ENCODE results near the gene SERPINB2. TPM values are rescaled to one million over a fixed set of nuclear protein-coding genes. Genes with fewer than 3 reads are reported as not detected.

Gene SERPINB2
- total RNA-seq, 1 experiment from 2014 or later: not detected

- Histone ChIP-seq H3K9me3 (ENCODE audit: control insufficient read depth in 1 of 2, insufficient read depth in 1 of 2, low read depth in 1 of 2, low read length in 2 of 2) (no peaks in the 10 kb centered on the region), H3K4me2 (ENCODE audit: low read length) (no peak overlapping the region), H3K27me3 (ENCODE audit: insufficient read depth, low read length) (no peaks in the 10 kb centered on the region), H3K4me3 (replicated peaks in 1 of 2; ENCODE audit: low read depth in 1 of 2, low read length in 2 of 2) (no peak overlapping the region), H3K4me1 (ENCODE audit: control insufficient read depth in 1 of 2, insufficient read depth in 2 of 2, low read length in 2 of 2) (no peaks in the 10 kb centered on the region), H3K36me3 (ENCODE audit: control insufficient read depth in 1 of 2, insufficient read depth in 2 of 2, low read length in 2 of 2) (no peaks in the 10 kb centered on the region), H2AFZ (ENCODE audit: low read depth, low read length, poor library complexity, severe bottlenecking) (no peak overlapping the region), H3K79me2 (ENCODE audit: insufficient read depth, low read length) (no peaks in the 10 kb centered on the region), H3K9me2 (ENCODE audit: insufficient read depth) (no peaks in the 10 kb centered on the region), H3K27ac (ENCODE audit: low read depth, low read length) (no peak overlapping the region), H3K9ac (ENCODE audit: low read length) (no peak overlapping the region), H4K20me1 (ENCODE audit: insufficient read depth) (no peaks in the 10 kb centered on the region)
- ATAC-seq (no peak), DNase-seq (ENCODE audit: low read depth, low spot score) (no peak)
- BruUV-seq (replicated peaks): no TSS peak
- POLR2A ChIA-PET: no interaction called here
- CTCF ChIA-PET: no interaction called here
- no peak for TF ChIP-seq TCF7L2 (IDR thresholded peaks at IDR 0.05; ENCODE audit: borderline replicate concordance, extremely low read depth, insufficient read depth, insufficient read length)
- RAD21 ChIA-PET (ENCODE audit: low non-redundant PET in 1 of 2, low total read pairs in 2 of 2, uncharacterized antibody in 2 of 2, unreplicated experiment in 2 of 2): no interaction called here
- intact Hi-C loops (cut with micrococcal nuclease): no loop called here
These were observed 2.1 kb downstream of the SERPINB2 start for GRCh38 chr18:63889626-63890025.

- ChIA-PET RAD21 (ENCODE audit: low non-redundant PET in 1 of 2, low total read pairs in 2 of 2, uncharacterized antibody in 2 of 2, unreplicated experiment in 2 of 2) (no interaction called here), POLR2A (no interaction called here), CTCF (no interaction called here)
- no peak overlapping the region for H3K4me3 ChIP-seq (replicated peaks in 1 of 2; ENCODE audit: low read depth in 1 of 2, low read length in 2 of 2)
- intact Hi-C loops (cut with micrococcal nuclease): no loop called here
- no peak overlapping the region for H3K9ac ChIP-seq (ENCODE audit: low read length)
- H3K36me3 ChIP-seq (ENCODE audit: control insufficient read depth in 1 of 2, insufficient read depth in 2 of 2, low read length in 2 of 2): no peaks in the 10 kb centered on the region
- H3K9me2 ChIP-seq (ENCODE audit: insufficient read depth): no peaks in the 10 kb centered on the region
- H3K4me1 ChIP-seq (ENCODE audit: control insufficient read depth in 1 of 2, insufficient read depth in 2 of 2, low read length in 2 of 2): no peaks in the 10 kb centered on the region
- H3K27ac ChIP-seq (ENCODE audit: low read depth, low read length): no peak overlapping the region
- H2AFZ ChIP-seq (ENCODE audit: low read depth, low read length, poor library complexity, severe bottlenecking): no peak overlapping the region
- no peaks in the 10 kb centered on the region for H4K20me1 ChIP-seq (ENCODE audit: insufficient read depth)
- no TSS peak for BruUV-seq (replicated peaks)
- no peaks in the 10 kb centered on the region for H3K79me2 ChIP-seq (ENCODE audit: insufficient read depth, low read length)
- no peaks in the 10 kb centered on the region for H3K9me3 ChIP-seq (ENCODE audit: control insufficient read depth in 1 of 2, insufficient read depth in 1 of 2, low read depth in 1 of 2, low read length in 2 of 2)
- no peak for TF ChIP-seq TCF7L2 (IDR thresholded peaks at IDR 0.05; ENCODE audit: borderline replicate concordance, extremely low read depth, insufficient read depth, insufficient read length)
- no peak for ATAC-seq
- H3K27me3 ChIP-seq (ENCODE audit: insufficient read depth, low read length): no peaks in the 10 kb centered on the region
- no peak for DNase-seq (ENCODE audit: low read depth, low spot score)
- H3K4me2 ChIP-seq (ENCODE audit: low read length): no peak overlapping the region
These were observed 2.9 kb downstream of the SERPINB2 start for GRCh38 chr18:63890237-63890949.

- Histone ChIP-seq H3K9me3 (ENCODE audit: control insufficient read depth in 1 of 2, insufficient read depth in 1 of 2, low read depth in 1 of 2, low read length in 2 of 2) (no peaks in the 10 kb centered on the region), H3K4me2 (ENCODE audit: low read length) (no peak overlapping the region), H3K9ac (ENCODE audit: low read length) (no peak overlapping the region), H3K9me2 (ENCODE audit: insufficient read depth) (no peaks in the 10 kb centered on the region), H3K36me3 (ENCODE audit: control insufficient read depth in 1 of 2, insufficient read depth in 2 of 2, low read length in 2 of 2) (no peaks in the 10 kb centered on the region), H2AFZ (ENCODE audit: low read depth, low read length, poor library complexity, severe bottlenecking) (no peak overlapping the region), H3K4me1 (ENCODE audit: control insufficient read depth in 1 of 2, insufficient read depth in 2 of 2, low read length in 2 of 2) (no peaks in the 10 kb centered on the region), H3K79me2 (ENCODE audit: insufficient read depth, low read length) (no peaks in the 10 kb centered on the region), H3K27ac (ENCODE audit: low read depth, low read length) (no peak overlapping the region), H3K27me3 (ENCODE audit: insufficient read depth, low read length) (no peaks in the 10 kb centered on the region), H4K20me1 (ENCODE audit: insufficient read depth) (no peaks in the 10 kb centered on the region), H3K4me3 (replicated peaks in 1 of 2; ENCODE audit: low read depth in 1 of 2, low read length in 2 of 2) (no peak overlapping the region)
- ChIA-PET RAD21 (ENCODE audit: low non-redundant PET in 1 of 2, low total read pairs in 2 of 2, uncharacterized antibody in 2 of 2, unreplicated experiment in 2 of 2) (no interaction called here), POLR2A (no interaction called here), CTCF (no interaction called here)
- no peak for ATAC-seq
- TF ChIP-seq CBX3 (IDR thresholded peaks at IDR 0.05; ENCODE audit: low read depth) (no peak), RAD21 (IDR thresholded peaks at IDR 0.05; ENCODE audit: low read depth) (peak; percentile 10; the same call in 1 of the 2 replicates)
- intact Hi-C loops (cut with micrococcal nuclease): no loop called here
- no peak for DNase-seq (ENCODE audit: low read depth, low spot score)
- BruUV-seq (replicated peaks): no TSS peak
These were observed 3.4 kb downstream of the SERPINB2 start for GRCh38 chr18:63890950-63891304.
